Erythroblast (primary cell): ENCODE data around the gene MSL1.

Experiments
- GATA1 ChIP-seq: IDR thresholded peaks from 2 replicates; pipeline ENCODE4 v1.6.1; 2011; ENCODE audit warnings: low read depth, mild to moderate bottlenecking, control low read depth, low read length, moderate library complexity
- POLR2A ChIP-seq: IDR thresholded peaks from 2 replicates; pipeline ENCODE4 v1.6.1; 2011; ENCODE audit warnings: mild to moderate bottlenecking, low read length

GRCh38 chr17:40090237-40091119 is 31.3 kb upstream of the MSL1 start:
- TF ChIP-seq POLR2A (no peak), GATA1 (no peak)
